Neural cell (in vitro differentiated cells): ENCODE measurements around the gene COQ7. TPM values are rescaled to one million over a fixed set of nuclear protein-coding genes. Genes with fewer than 3 reads are reported as not detected.

Source experiments
- H2AFZ ChIP-seq: fragments of 200-600, 300-800 bp; sonication (generic), shearing (Covaris generic); 2 replicates; pipeline ENCODE4 v1.6.0; 2014; ENCODE audit warnings: low read depth, mild to moderate bottlenecking, antibody characterized with exemption, low read length, moderate library complexity
- H3F3A ChIP-seq: fragments of 200-600 bp; shearing (Covaris generic); 2 replicates; pipeline ENCODE4 v1.6.1; 2016; ENCODE audit warnings: mild to moderate bottlenecking, moderate library complexity, mixed read lengths, antibody characterized with exemption, low read length; ENCODE audit not compliant: insufficient read depth, poor library complexity, severe bottlenecking
- H3K27ac ChIP-seq: fragments of 200-600, 300-800 bp; sonication (generic), shearing (Covaris generic); 2 replicates; pipeline ENCODE4 v1.5.1; 2014; ENCODE audit warnings: mild to moderate bottlenecking, low read length, moderate library complexity
- H3K27me3 ChIP-seq: fragments of 300-800, 200-600 bp; sonication (generic), shearing (Covaris generic); 2 replicates; pipeline ENCODE4 v1.6.0; 2014; ENCODE audit warnings: mild to moderate bottlenecking, low read depth, low read length, moderate library complexity; ENCODE audit not compliant: insufficient read depth
- H3K36me3 ChIP-seq: fragments of 300-800, 200-600 bp; sonication (generic), shearing (Covaris generic); 2 replicates; pipeline ENCODE4 v1.5.1; 2014; ENCODE audit warnings: mild to moderate bottlenecking, antibody characterized with exemption, low read length, moderate library complexity; ENCODE audit not compliant: insufficient read depth
- H3K4me2 ChIP-seq: fragments of 300-800, 200-600 bp; sonication (generic), shearing (Covaris generic); 2 replicates; pipeline ENCODE4 v1.6.0; 2014; ENCODE audit warnings: mild to moderate bottlenecking, low read length
- H3K4me3 ChIP-seq: fragments of 300-800, 200-600 bp; sonication (generic), shearing (Covaris generic); 2 replicates; pipeline ENCODE4 v1.5.1; 2014; ENCODE audit warnings: mild to moderate bottlenecking, low read length, moderate library complexity
- H3K79me2 ChIP-seq: fragments of 200-600 bp; shearing (Covaris generic); replicated peaks from 2 replicates; pipeline ENCODE4 v1.6.0; 2014; ENCODE audit warnings: mild to moderate bottlenecking, low read length, moderate library complexity; ENCODE audit not compliant: insufficient read depth
- H3K9ac ChIP-seq: fragments of 300-800, 200-600 bp; sonication (generic), shearing (Covaris generic); 2 replicates; pipeline ENCODE4 v1.6.1; 2016; ENCODE audit warnings: mild to moderate bottlenecking, low read length, mixed read lengths
- H3K9me2 ChIP-seq: fragments of 200-600 bp; shearing (Covaris generic); 2 replicates; pipeline ENCODE4 v1.6.1; 2016; ENCODE audit warnings: mild to moderate bottlenecking, low read length, mixed read lengths; ENCODE audit not compliant: insufficient read depth
- H3K9me3 ChIP-seq: fragments of 200-600, 300-800 bp; sonication (generic), shearing (Covaris generic); 2 replicates; pipeline ENCODE4 v1.6.1; 2016; ENCODE audit warnings: mild to moderate bottlenecking, mixed run types, low read length, moderate library complexity, mixed read lengths
- H4K20me1 ChIP-seq: fragments of 200-600 bp; shearing (Covaris generic); 2 replicates; pipeline ENCODE4 v1.6.1; 2016; ENCODE audit warnings: mild to moderate bottlenecking, mixed run types; ENCODE audit not compliant: insufficient read depth
- EP300 ChIP-seq: fragments of 450-650 bp; conservative IDR thresholded peaks from 2 replicates; pipeline ENCODE4 v1.6.1; 2014; ENCODE audit warnings: antibody characterized with exemption, mild to moderate bottlenecking, moderate library complexity; ENCODE audit not compliant: poor library complexity, severe bottlenecking
- EZH2 ChIP-seq: fragments of 200-600, 300-800 bp; shearing (Covaris generic), sonication (generic); IDR thresholded peaks from 2 replicates; pipeline ENCODE4 v1.6.1; 2014; ENCODE audit warnings: antibody characterized with exemption, low read length, borderline replicate concordance, mild to moderate bottlenecking; ENCODE audit not compliant: insufficient read depth, poor library complexity, severe bottlenecking
- MXI1 ChIP-seq: fragments of 450-650 bp; conservative IDR thresholded peaks from 2 replicates; pipeline ENCODE4 v1.6.1; 2014; ENCODE audit warnings: antibody characterized with exemption, mild to moderate bottlenecking; ENCODE audit not compliant: poor library complexity, severe bottlenecking
- POLR2AphosphoS5 ChIP-seq: IDR thresholded peaks from 2 replicates; pipeline ENCODE4 v1.6.1; 2012
- RAD21 ChIP-seq: fragments of 450-650 bp; conservative IDR thresholded peaks from 2 replicates; pipeline ENCODE4 v1.6.1; 2014; ENCODE audit warnings: antibody characterized with exemption, mild to moderate bottlenecking, moderate library complexity
- SMC3 ChIP-seq: fragments of 450-650 bp; conservative IDR thresholded peaks from 2 replicates; pipeline ENCODE4 v1.6.1; 2014; ENCODE audit warnings: antibody characterized with exemption, mild to moderate bottlenecking, moderate library complexity; ENCODE audit not compliant: poor library complexity
- TAF1 ChIP-seq: IDR thresholded peaks from 2 replicates; pipeline ENCODE4 v1.6.1; 2012; ENCODE audit warnings: low read depth
- polyA plus RNA-seq: library from polyadenylated mRNA; depleted of rRNA; stranded (reverse); fragments of >200 nt; gene quantifications from 2 replicates; pipeline ENCODE4 v1.2.3, GENCODE V29; 2014
- TF ChIP-seq, protein P1 (sequence below): IDR thresholded peaks from 2 replicates; pipeline ENCODE4 v1.6.1; 2012; ENCODE audit warnings: borderline replicate concordance
- TF ChIP-seq, protein P2 (sequence below): fragments of 450-650 bp; IDR thresholded peaks from 2 replicates; pipeline ENCODE4 v1.5.1; 2014; ENCODE audit warnings: antibody characterized with exemption, mild to moderate bottlenecking, moderate library complexity; ENCODE audit not compliant: poor library complexity, severe bottlenecking

Gene COQ7
- polyA plus RNA-seq, 1 donor from 2014 or later: 38.5 TPM

DNA sequence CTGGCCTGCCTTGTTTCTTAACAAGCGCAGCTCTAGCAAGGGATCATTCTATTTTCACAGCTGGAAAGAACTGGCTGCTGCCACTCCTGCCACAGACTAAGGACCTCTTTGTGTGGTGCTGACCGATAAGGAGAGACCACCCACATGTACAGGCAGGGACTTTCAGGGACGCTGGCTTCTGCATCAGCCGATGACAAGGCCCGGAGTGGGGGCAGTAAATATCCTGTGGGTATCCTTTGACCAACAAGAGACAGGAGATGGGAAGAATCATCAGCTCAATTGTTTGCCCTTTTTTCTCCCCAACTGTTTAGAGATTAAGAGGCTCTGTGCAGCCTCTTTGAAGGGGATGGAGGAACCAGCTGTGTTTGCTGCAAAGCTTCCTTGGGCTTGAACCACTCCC lies 37.2 kb downstream of the COQ7 start:
- no peaks in the 10 kb centered on the region for H3K36me3 ChIP-seq
- H3K9me3 ChIP-seq: no peaks in the 10 kb centered on the region
- no peaks in the 10 kb centered on the region for H3F3A ChIP-seq
- no peaks in the 10 kb centered on the region for H3K27me3 ChIP-seq
- TF ChIP-seq EZH2 (no peak), TAF1 (no peak), RAD21 (no peak), MXI1 (no peak), EP300 (no peak), POLR2AphosphoS5 (no peak)
- TF ChIP-seq, protein P1, sequence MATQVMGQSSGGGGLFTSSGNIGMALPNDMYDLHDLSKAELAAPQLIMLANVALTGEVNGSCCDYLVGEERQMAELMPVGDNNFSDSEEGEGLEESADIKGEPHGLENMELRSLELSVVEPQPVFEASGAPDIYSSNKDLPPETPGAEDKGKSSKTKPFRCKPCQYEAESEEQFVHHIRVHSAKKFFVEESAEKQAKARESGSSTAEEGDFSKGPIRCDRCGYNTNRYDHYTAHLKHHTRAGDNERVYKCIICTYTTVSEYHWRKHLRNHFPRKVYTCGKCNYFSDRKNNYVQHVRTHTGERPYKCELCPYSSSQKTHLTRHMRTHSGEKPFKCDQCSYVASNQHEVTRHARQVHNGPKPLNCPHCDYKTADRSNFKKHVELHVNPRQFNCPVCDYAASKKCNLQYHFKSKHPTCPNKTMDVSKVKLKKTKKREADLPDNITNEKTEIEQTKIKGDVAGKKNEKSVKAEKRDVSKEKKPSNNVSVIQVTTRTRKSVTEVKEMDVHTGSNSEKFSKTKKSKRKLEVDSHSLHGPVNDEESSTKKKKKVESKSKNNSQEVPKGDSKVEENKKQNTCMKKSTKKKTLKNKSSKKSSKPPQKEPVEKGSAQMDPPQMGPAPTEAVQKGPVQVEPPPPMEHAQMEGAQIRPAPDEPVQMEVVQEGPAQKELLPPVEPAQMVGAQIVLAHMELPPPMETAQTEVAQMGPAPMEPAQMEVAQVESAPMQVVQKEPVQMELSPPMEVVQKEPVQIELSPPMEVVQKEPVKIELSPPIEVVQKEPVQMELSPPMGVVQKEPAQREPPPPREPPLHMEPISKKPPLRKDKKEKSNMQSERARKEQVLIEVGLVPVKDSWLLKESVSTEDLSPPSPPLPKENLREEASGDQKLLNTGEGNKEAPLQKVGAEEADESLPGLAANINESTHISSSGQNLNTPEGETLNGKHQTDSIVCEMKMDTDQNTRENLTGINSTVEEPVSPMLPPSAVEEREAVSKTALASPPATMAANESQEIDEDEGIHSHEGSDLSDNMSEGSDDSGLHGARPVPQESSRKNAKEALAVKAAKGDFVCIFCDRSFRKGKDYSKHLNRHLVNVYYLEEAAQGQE: no peak
- TF ChIP-seq, protein P2, sequence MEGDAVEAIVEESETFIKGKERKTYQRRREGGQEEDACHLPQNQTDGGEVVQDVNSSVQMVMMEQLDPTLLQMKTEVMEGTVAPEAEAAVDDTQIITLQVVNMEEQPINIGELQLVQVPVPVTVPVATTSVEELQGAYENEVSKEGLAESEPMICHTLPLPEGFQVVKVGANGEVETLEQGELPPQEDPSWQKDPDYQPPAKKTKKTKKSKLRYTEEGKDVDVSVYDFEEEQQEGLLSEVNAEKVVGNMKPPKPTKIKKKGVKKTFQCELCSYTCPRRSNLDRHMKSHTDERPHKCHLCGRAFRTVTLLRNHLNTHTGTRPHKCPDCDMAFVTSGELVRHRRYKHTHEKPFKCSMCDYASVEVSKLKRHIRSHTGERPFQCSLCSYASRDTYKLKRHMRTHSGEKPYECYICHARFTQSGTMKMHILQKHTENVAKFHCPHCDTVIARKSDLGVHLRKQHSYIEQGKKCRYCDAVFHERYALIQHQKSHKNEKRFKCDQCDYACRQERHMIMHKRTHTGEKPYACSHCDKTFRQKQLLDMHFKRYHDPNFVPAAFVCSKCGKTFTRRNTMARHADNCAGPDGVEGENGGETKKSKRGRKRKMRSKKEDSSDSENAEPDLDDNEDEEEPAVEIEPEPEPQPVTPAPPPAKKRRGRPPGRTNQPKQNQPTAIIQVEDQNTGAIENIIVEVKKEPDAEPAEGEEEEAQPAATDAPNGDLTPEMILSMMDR: no peak
- H4K20me1 ChIP-seq: no peaks in the 10 kb centered on the region
- no peak overlapping the region for H3K27ac ChIP-seq
- H2AFZ ChIP-seq: no peak overlapping the region
- no peak overlapping the region for H3K4me2 ChIP-seq
- H3K79me2 ChIP-seq: no peaks in the 10 kb centered on the region
- H3K4me3 ChIP-seq: no peak overlapping the region
- no peaks in the 10 kb centered on the region for H3K9me2 ChIP-seq
- H3K9ac ChIP-seq: no peak overlapping the region

DNA sequence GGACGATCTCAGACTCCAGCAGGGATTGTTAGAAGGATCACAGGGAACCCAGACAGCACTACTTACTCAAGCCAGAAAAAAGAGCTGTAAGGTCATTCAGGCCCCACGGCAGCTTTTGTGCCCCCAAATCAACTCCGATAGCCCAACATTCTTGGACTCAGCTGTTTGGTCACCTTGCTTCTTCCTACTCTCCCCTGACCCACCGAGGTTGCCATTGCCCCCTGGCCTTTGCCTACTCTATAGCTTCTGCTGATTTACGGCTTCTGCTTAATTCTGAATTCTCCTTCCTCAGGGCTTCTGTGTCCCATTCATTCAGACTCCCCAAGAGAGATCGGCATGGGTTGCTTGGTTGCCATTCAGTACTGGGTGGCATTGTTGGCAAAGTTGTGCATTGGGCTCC lies 37.7 kb downstream of the COQ7 start:
- Histone ChIP-seq H3K27me3 (no peaks in the 10 kb centered on the region), H3K79me2 (no peaks in the 10 kb centered on the region), H4K20me1 (no peaks in the 10 kb centered on the region), H3K36me3 (no peaks in the 10 kb centered on the region), H3K9ac (no peak overlapping the region), H2AFZ (no peak overlapping the region), H3K27ac (no peak overlapping the region), H3F3A (no peaks in the 10 kb centered on the region), H3K9me3 (no peaks in the 10 kb centered on the region), H3K4me2 (no peak overlapping the region), H3K9me2 (no peaks in the 10 kb centered on the region), H3K4me3 (no peak overlapping the region)
- no peak for TF ChIP-seq MXI1
- TF ChIP-seq POLR2AphosphoS5: no peak
- no peak for TF ChIP-seq EZH2
- no peak for TF ChIP-seq SMC3
- no peak for TF ChIP-seq EP300
- no peak for TF ChIP-seq RAD21
- TF ChIP-seq, protein P2: no peak
- TF ChIP-seq, protein P1: no peak
- no peak for TF ChIP-seq TAF1
